ENCODE data around the gene CEP89.

DNA sequence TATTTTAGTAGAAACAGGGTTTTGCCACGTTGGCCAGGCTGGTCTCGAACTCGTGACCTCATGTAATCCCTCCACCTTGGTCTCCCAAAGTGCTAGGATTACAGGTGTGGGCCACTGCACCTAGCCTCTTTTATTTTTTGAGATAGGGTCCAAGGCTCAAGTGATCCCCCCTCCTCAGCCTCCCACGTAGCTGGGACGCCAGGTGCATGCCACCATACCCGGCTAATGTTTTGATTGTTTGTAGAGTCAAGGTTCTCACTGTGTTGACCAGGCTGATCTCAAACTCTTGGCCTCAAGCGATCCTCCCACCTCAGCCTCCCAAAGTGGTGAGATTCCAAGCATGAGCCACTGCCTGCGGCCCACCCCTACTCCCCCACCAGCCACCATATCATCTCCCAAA is 108.5 kb downstream of the CEP89 start:
- no peak for TF ChIP-seq EZH2 (IDR thresholded peaks at IDR 0.05; ENCODE audit: low read length, missing control alignments)
- TF ChIP-seq, protein P1, sequence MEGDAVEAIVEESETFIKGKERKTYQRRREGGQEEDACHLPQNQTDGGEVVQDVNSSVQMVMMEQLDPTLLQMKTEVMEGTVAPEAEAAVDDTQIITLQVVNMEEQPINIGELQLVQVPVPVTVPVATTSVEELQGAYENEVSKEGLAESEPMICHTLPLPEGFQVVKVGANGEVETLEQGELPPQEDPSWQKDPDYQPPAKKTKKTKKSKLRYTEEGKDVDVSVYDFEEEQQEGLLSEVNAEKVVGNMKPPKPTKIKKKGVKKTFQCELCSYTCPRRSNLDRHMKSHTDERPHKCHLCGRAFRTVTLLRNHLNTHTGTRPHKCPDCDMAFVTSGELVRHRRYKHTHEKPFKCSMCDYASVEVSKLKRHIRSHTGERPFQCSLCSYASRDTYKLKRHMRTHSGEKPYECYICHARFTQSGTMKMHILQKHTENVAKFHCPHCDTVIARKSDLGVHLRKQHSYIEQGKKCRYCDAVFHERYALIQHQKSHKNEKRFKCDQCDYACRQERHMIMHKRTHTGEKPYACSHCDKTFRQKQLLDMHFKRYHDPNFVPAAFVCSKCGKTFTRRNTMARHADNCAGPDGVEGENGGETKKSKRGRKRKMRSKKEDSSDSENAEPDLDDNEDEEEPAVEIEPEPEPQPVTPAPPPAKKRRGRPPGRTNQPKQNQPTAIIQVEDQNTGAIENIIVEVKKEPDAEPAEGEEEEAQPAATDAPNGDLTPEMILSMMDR (conservative IDR thresholded peaks at IDR 0.05 in 1 of 2, IDR thresholded peaks at IDR 0.05 in 1 of 2; ENCODE audit: low read depth in 1 of 2, low read length in 2 of 2), result no peak
